HG02759 (cell line): ENCODE results near the gene AUTS2.

ENCODE experiments used
- ATAC-seq: cut with Tn5 transposase; IDR thresholded peaks from one replicate; pipeline ENCODE4 v1.9.1; 2021; ENCODE audit warnings: mild to moderate bottlenecking, moderate library complexity; ENCODE audit not compliant: unreplicated experiment

AUTS2 gene

DNA sequence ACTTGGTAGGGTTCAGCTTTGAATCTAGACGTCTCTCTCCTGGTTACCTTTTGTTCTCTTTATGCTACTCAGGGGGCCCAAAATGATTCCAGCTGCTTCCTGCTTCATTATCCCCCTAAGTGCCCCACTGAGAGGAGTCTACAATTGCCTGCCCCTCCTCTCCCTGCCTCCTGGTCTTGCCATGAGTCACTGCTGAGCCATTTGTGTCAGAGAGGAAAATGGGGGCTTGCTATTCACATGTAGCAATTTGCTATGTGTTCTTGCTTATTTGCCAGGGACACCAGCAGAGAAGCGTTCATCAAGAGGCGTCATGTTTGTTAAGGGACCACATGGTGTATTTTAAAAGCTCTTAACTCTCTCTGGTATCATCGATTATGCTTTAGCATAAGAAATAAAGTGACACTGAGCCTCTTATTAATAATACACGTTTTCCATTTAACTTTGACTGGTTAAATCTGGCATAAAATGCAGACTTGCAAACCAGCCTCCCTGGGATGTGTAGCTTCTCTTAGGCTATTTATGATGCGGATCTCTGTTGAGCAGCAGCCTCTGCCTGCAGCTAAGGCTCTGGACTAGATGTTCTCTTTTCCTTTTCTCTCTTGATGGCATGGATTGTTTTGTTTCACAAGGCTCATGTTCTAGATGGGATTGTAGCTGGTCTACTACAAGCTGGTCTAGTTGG lies 239.3 kb downstream of the AUTS2 start:
- no peak for ATAC-seq

DNA sequence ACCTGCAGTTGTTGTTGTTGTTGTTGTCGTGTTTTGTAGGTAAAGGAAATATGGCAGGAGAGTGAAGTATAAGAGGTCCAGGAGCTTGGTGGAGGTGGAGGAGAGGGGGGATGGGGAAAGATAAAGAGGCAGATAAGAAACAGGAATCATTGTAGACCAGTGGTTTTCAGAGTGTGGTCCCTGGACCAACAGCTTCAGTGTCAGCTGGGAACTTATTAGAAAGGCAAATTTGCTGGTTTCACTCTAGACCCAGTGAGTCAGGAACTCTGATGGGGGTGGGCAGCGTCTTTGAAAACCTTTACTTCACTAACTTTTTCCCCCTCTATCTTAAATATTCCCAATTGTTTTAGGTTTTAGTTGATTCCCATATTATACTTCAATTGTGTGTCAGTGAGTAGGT lies 241.5 kb downstream of the AUTS2 start:
- peak; percentile 66 for ATAC-seq

DNA sequence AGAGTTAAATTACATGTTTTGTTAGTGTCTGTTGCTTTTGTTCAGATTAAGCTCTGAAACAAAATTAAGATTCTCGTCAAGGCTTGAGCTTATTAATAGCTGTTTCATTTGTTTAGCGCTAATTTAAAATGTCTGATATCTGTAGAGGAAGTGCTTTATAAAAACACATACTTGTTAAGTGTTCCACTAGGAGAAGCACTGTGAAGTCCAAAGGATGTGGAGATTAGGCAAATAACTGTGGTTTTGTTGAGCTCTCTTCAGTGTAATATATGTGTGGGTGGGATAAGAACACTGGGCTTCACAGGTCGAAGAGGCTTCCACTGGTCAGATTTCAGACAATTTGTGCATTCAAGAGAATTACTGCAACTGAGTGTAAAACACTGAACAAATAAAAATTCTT lies 242.0 kb downstream of the AUTS2 start:
- ATAC-seq = peak; percentile 33

DNA sequence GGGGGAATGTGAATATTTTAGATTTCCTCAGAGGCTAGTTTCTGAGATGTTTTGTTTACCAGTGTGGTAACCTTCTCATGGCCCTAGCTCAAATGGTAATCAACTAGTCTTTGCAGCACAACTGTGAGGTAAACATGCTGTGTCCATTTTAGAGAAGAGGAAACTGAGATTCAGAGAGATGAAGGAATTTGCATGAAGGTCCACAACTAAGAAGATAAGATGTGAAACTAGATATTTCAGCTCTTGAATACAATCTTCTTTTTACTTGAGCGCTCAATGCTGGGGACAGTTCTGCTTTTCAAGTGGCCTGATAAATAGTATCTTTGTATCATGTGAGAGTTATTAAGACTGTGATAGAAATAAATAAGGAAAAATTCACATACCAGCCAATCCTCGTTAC lies 245.4 kb downstream of the AUTS2 start:
- ATAC-seq = peak; percentile 31

DNA sequence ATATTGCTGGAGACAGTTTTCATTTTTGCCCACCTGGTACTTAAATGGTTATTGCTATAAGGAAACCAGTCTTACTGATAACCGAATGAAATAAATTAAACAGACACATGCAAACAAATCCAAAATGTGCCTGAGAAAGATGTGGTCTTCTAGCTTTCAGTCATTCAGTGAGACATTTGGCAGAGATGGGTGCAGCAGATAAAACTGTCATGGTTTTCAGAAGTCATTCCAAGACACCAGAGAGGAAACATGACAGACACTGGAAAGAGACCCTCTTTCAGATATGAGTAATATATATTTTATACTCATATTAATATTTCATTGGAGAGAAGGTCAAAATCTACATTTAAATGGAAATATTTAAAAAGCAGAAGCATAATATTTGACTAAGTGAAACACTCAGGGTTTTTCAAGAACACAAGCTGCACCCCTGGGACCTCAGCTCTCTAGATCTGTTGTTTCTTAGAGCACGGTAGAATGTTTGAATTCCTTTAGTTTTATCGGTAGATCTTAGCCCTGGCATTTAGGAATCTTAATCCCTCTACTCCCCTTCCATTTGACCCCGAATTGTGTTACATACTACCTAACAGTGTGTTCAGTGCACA lies 246.1 kb downstream of the AUTS2 start:
- ATAC-seq = peak; percentile 39

DNA sequence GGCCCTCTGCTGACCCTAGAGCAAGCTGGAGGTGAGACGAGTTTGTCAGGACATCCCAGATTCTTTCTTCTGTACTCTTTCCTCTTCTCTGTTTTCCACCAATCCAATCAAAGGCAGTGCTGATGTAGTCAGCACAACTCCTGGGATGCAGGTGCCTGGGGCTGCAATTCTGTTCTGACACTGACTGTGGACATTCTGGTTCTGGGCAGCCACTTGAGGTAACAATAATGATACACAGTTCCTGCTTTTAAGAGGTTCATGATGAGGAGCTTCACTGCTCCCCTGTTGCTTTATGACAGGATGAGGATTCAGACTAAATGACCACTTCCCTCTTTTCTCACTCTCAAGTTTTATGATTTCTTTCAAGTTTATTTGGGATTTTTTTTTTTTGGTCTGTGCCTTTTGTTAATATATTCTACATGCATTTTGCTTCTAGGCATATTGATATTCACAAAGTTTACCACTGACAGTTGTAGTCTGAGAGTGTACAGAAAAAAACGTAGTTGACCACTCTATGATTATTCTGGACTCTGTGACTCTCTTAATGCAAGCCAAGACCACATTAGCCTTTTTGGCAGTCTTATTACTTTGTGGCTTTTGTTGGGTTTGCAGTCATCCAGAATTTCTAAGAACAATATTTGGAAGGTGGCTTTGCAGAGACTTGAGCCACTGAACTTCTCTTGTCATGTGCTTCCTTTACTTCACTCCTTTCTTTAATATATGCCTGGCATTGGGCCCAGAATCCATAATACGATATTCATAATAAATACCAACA lies 247.6 kb downstream of the AUTS2 start:
- ATAC-seq = no peak

DNA sequence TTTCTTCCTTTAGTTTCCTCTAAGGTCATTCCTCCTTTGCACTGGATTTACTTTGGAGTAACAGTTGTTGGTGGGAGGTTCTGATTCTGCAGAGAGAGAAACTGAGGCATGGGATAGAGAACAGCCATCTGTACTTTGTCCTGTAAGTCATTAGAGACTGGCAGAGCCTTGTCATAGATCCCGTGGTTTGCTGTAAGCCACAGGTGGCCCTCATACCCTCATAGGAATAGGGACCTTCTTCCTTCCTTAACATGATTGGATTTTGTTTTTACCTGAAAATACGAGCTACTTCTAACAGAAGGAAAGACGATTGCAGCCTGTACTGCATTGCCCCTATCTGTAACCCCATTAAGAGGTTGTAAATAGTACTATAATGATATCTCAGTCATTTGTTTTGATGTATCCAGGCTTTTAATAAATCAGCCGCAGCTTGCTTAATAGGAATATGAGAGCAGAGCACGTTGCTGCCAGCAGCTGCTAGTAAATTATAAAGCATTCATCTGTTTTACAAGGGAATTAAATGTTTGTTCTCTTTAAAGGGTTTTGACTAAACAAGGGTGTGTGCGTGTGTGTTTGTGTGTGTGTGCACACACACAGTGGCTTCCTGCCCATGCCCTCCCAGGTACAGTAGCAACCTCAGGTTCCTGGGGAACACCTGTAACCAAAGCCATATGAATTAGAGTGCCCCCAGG lies 249.8 kb downstream of the AUTS2 start:
- no peak for ATAC-seq

DNA sequence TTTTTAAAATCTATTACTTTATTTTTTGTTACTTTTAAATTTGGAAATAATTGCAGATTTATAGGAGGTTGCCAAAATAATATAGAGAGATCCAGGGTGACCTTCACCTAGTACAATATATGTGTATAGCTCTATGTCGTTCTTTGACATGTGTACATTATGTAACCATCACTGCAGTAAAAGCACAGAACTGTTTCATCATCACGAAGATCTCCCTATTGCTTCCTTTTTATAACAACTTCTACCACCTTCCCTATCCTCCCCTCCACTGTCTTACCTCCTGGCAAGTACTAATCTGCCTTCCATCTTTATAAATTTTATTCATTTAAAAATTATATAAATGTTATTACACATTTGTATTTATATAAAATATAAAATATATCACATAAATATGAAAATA lies 251.0 kb downstream of the AUTS2 start:
- no peak for ATAC-seq

DNA sequence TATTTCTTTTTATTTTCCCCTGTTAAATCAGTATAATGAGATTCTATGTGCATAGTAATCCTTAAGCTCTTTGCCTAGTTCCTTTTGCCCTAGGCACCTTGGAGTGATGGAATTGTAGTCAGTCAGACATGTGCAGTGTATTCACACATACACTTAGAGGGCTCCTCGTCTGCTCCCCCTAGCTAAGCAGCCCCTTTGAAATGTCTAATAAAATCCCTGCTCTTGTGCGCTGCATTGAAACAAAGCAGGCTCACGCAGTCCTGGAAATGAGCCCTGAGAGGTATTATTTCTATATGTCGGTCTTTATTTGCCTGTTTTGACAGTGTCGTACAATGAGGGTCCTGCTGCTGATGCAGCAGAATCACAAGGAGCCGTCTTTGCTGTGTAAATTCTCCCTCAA lies 258.7 kb downstream of the AUTS2 start:
- no peak for ATAC-seq

DNA sequence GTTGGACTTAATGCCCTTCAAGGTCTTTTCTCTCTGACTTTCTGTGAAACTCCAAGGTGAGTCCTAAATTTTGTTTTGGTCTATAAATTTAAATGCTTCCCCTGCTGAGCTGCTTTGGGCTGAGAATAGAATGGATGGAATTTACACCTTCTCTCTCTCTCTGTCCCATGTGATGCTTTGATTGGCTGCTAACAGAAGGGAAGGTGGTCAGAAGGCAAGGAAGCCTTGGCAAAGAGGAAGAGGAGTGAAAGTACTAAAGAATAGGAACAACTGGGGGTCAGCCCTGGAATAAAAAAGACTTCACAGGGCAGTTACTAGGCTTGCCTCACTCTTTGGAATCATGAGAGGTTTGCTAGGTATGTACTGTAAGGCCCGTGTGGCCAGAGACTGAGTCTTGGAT lies 260.2 kb downstream of the AUTS2 start:
- no peak for ATAC-seq

DNA sequence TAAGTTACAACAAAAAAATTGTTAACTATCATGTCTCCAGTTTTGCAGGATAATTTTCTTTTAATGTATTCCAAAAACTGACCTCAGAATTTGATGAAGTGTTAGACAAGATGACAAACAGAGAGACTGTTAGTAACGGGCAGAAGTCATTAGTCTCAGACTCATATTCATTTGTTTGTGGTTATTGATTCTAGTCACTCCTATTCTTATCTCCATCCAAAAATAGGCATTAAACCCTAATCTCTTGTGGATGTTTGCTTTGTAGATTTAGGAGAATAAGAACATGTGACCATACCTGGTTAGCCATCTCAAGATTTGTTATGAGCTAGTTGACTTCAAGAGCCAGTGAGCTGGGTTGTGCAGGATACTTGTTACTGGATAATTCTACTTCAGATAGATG lies 261.1 kb downstream of the AUTS2 start:
- ATAC-seq = peak; percentile 55

DNA sequence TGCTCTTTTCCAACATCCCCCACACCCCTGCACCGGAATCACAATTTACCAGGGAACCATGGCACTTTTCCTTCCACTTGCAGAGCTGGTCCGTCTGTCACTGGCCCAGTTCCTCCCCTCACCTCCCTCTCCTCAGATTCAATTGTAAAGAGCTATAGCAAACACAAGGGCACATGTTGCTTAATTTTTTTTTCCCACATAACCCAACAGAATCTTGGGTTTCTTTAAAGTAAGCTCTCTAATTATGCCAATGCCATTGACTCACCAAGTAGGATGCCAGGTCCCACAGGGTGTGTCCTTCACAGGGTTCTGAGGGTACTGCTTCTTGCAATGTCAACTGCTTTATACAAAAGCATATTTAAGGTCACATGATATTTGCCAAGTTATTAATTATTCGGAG lies 262.2 kb downstream of the AUTS2 start:
- no peak for ATAC-seq

DNA sequence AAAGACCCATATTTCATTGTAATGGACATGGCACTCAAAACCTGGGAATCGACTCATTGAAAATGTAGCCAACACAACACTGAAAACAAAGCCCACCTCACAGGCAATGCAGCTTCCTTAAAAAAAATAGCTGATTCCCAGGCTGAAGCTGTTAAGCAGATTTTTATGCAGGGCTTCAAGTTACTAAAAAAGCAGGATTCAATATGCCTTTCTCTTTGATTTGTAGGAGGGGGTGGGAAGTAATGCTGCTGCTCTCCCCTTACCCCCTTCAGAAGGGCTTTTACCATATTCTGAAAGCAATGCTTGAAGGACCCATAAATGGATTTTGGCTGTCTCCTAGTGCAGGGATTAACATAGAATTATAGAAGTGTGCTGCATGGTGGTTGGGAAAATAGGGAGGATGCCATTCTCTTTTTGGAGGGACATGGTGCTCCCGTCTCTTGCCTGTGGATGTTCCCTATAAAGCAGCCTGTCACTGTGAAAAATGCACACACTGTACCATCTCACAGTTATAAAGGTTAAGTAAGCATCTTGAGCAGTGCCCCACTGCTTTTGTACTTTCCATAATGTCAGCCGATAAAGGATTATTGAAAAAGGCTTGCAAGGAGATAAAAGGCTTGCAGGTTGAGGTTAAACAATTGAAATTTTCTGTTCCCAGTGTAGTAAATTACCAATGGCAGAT lies 262.8 kb downstream of the AUTS2 start:
- no peak for ATAC-seq

DNA sequence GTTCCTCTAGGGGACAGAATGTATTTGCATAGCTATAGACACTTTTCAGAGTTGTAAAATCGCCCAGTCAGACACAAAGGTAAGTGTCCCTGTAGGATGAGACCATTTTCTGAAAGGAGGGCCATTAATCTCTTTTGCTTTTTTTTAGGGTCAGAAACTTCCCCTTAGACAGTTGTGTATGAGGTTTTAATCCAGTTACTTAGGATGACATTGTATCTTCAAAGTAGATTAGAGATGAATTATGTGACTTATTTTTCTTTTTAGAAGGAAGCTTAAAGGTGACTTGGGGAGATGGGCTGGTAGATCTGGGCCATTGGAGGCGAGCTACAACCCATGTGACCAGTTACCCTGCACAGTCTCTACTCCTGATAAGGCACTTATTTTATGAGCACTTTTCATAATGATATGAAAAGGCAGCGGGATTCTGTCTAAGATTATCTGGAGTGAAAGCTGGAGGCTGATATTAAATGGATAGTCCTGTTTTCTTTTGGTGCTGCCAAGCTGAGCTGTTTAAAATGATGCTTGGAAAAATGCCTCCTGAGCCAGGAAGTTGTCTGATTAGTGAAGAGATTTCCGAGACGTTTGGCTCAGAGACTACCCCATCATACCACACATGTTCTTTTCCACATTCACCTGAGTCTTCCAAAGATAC lies 264.3 kb downstream of the AUTS2 start:
- no peak for ATAC-seq

DNA sequence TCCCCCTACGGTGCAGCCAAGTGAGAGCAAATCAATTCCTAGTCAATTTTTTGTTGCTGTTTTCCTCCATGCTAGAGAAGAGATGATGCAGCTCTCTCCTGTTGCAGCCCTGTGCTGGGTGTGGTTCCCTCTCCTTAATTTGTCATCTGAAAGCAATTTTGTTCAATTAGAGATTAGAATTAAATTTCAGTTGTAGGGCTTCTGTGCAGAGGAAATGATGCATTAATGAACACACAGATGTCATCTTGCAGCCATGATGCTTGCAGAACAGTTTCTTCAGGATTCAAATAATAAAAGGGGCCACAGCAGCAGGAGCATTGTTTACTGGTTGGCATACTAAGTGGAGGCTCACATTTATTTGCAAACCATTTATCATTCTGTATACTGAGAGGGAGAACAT lies 266.0 kb downstream of the AUTS2 start:
- ATAC-seq = no peak

DNA sequence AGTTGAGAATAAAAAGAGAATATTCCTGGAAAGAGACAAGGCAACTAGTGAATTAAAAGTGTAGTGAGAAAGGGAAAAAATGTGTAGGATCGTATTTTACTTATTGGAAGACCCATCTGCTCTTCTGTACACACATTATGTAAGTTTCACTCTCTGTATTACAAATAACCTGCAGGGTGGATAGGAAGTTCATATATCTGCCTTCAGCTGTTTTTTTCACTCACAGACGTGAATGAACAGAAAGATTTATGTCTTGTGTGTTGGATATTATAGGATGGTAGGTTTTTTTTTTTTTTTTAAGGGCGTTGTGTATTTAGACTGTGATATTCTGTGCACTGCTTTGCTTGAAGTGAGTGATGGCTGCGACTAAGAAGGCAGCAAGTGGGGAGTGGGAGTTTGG lies 266.5 kb downstream of the AUTS2 start:
- ATAC-seq = peak; percentile 56

DNA sequence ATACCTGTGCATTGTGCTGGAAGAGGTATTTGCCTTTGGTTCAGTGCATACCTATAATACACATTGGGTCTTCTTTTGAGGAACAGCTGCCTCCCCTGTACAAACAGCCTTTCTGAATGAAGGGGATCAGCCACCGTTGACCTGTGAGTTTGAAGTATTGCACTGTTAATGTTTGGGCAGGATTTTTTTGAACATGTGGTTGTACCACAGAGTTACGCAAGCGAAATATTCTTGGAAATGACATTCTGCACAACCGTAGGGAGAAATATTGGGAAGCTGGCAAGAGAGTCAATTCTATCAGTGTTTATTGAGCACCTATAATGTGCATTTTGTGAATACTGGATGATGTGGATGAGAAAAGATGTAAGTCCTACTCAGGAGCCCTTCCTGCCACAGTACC lies 270.6 kb downstream of the AUTS2 start:
- ATAC-seq = no peak

DNA sequence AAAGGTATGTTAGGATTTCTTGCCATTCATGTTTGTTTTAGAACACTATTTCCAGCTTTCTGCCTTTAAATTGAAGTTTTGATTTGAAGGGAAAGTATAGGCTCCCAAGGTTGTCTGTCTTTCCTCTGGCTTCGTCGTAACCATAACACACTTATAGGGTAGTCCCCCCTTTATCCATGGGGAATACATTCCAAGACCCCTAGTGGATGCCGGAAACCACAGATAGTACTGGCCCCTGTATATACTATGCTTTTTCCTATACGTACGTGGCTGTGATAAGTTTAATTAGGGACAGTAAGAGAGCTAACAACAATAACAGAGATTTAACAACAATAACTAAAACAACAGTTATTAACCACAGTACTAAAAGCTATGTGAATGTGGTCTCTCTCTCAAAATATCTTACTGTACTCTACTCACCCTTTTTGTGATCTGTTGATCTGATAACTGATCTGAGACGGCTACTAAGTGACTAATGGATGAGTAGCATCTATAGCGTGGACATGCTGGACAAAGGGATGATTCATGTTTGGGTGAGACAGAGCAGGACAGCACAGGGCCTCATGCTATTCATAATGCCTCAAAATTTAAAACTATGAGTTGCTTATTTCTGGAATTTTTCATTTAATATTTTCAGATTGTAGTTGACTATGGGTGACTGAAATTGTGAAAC lies 273.1 kb downstream of the AUTS2 start:
- ATAC-seq = no peak

DNA sequence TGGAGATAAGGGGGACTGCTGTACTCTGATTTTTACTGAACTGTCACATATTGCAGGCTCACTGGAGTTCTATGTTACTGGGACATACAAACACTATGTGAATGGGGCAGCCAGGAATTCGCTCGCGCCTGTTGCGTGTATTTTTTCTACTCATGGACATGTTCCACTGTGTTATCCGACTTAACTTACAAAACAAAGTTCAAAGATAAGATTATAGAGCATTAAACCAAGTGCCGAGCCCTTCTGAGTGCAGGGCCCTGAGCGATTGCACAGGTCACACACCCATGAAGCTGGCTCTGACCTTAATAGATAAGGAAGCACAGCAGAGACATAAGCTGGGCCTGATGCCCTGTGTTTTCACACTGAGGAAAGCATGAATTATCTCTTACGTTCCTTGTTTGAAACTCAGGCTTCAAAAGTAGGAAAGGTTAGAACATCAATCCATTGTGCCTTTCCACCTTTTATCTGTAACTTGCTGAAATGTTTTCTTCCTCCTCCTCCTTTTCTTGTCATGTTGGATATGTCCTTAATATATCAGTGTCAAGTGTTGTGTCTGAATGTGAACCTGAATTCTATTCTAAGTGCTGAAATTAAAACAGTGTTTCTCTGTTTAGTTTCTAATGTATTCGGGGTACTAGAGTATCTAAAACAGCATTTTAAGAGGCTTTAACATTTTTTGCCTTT lies 273.8 kb downstream of the AUTS2 start:
- ATAC-seq = no peak
